Left ventricle myocardium inferior (tissue), 1 donor: ENCODE results near the gene CACNG8. TPM values are rescaled to one million over a fixed set of nuclear protein-coding genes. Genes with fewer than 3 reads are reported as not detected.

Experiments used
- DNase-seq: peaks from one replicate; pipeline ENCODE4 v3.0.0-alpha.2; 2020
- H3K27ac ChIP-seq: fragments of 200-600 bp; replicated peaks from 2 replicates; pipeline ENCODE4 v1.8.0; 2021
- H3K27me3 ChIP-seq: fragments of 200-600 bp; 2 replicates; pipeline ENCODE4 v1.8.0; 2021; ENCODE audit warnings: low read depth
- H3K36me3 ChIP-seq: fragments of 200-600 bp; 2 replicates; pipeline ENCODE4 v1.8.0; 2021
- H3K4me1 ChIP-seq: fragments of 200-600 bp; 2 replicates; pipeline ENCODE4 v1.8.0; 2021
- H3K4me3 ChIP-seq: fragments of 200-600 bp; 2 replicates; pipeline ENCODE4 v1.8.0; 2021; ENCODE audit warnings: mild to moderate bottlenecking, moderate library complexity
- H3K9me3 ChIP-seq: fragments of 200-600 bp; replicated peaks from 2 replicates; pipeline ENCODE4 v1.8.0; 2021
- CTCF ChIP-seq: fragments of 200-600 bp; IDR thresholded peaks from 2 replicates; pipeline ENCODE4 v1.8.0; 2021; ENCODE audit warnings: antibody characterized with exemption, mild to moderate bottlenecking, borderline replicate concordance
- intact Hi-C: fragments of 100-400 bp; cut with micrococcal nuclease; formaldehyde crosslinking; loops from one replicate; pipeline ENCODE4 v1.11.0; 2022
- total RNA-seq: library from RNA; stranded (reverse); fragmentation: NEBNext Ultra II Directional; extraction: Animal tissue kit (Norgen Biotek cat#: 25700); gene quantifications from one replicate; pipeline ENCODE4 v1.2.1, GENCODE V29; 2021
- donor health status: DM: no; HTN: yes; CAD: no; lungs with severe emphysema.

Gene CACNG8
- total RNA-seq, 1 donor from 2014 or later: 0.16 TPM

GRCh38 chr19:53982001-53982451 lies 19.3 kb downstream of the CACNG8 start:
- DNase-seq: no peak
- Histone ChIP-seq H3K27me3 (peaks cover 86% of the 10 kb centered on the region), H3K36me3 (no peaks in the 10 kb centered on the region), H3K4me1 (peaks cover 34% of the 10 kb centered on the region), H3K9me3 (no peaks in the 10 kb centered on the region), H3K4me3 (peak overlapping the region; percentile 59), H3K27ac (peak overlapping the region; percentile 48)
- intact Hi-C loops: no loop called here
- no peak for TF ChIP-seq CTCF

DNA sequence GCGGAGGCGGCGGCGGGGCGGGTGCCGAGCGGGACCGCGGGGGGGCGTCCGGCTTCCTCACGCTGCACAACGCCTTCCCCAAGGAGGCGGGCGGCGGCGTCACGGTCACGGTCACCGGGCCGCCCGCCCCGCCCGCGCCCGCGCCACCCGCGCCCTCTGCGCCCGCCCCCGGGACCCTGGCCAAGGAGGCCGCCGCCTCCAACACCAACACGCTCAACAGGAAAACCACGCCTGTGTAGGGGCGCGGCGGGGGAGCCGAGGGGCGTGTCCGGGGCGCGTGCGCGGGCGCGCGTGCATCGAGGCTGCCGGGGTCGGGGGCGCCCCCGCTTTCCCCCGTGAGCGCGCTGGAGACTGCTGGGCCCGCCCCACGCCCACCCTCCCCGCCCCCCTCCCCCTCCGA lies 19.9 kb downstream of the CACNG8 start:
- Histone ChIP-seq H3K36me3 (no peaks in the 10 kb centered on the region), H3K27me3 (peaks cover 86% of the 10 kb centered on the region), H3K4me1 (peaks cover 33% of the 10 kb centered on the region), H3K9me3 (no peaks in the 10 kb centered on the region), H3K4me3 (peak overlapping the region; percentile 59), H3K27ac (no peak overlapping the region)
- peak; percentile 55 for DNase-seq
- intact Hi-C loops: no loop called here
- TF ChIP-seq CTCF: no peak

DNA sequence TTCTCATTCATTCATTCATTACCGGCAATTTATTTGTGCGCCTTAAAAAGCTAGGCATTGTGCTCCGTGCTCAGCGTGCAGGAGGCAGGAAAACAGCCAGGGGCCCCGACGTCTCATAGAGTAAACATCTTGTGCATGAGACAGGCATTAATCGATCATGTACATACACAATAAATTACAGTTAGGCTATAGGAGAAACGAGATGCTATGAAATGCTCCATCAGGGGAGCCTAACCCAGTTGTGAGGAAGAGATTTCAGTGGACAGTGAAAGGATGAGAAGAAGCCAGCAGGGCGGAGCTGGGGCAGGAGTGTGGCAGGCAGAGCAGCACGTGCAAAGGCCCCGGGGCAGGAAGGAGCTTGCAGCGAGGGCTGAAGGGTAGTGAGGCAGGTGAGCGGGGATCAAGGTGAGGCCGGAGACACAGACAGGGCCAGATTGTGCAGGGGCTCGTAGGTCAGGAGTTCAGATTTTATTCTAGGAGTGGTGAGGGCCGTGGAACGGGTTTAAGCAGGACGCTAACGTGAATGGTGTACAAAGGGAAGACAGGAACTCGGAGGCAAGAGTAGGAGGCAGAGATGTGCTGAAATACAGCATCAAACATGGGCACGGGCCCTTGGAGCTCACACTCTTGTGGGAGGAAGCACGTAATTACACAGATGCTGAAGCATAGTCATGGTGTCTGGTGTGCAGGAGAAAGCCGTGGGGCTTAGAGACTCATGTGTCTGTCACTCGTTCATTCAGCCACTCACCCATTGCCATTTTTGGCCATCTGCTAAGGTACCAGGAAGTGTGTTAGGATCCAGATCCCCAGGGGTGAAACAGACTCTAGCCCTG lies 20.9 kb downstream of the CACNG8 start:
- Histone ChIP-seq H3K27ac (no peak overlapping the region), H3K27me3 (peaks cover 79% of the 10 kb centered on the region), H3K4me1 (peaks cover 23% of the 10 kb centered on the region), H3K36me3 (no peaks in the 10 kb centered on the region), H3K4me3 (no peak overlapping the region), H3K9me3 (no peaks in the 10 kb centered on the region)
- no peak for TF ChIP-seq CTCF
- intact Hi-C loops: no loop called here
- no peak for DNase-seq

DNA sequence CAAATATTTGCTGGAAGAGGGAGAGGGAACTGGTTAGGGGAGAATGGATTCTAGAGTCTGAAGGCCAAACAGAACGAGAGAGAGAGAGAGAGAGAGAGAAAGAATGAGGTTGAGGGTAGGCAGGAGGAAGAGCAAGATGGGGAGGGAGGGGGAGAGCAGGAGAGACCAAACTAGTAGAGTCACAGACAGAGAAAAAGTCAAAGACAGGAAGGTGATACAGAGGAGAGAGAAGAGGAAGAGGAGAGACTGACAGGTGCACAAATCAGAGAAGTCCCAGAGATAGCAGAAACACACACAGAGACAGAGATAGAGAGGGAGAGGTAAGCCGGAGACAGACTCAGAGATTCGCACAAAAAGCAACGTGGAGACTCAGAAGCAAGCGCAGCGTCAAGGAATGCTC lies 23.1 kb downstream of the CACNG8 start:
- no peak for TF ChIP-seq CTCF
- intact Hi-C loops: no loop called here
- DNase-seq: no peak
- H3K36me3 ChIP-seq: no peaks in the 10 kb centered on the region
- peaks cover 6% of the 10 kb centered on the region for H3K4me1 ChIP-seq
- H3K27ac ChIP-seq: no peak overlapping the region
- H3K4me3 ChIP-seq: no peak overlapping the region
- no peaks in the 10 kb centered on the region for H3K9me3 ChIP-seq
- peaks cover 73% of the 10 kb centered on the region for H3K27me3 ChIP-seq

GRCh38 chr19:53988981-53989380 lies 26.2 kb downstream of the CACNG8 start:
- peaks cover 73% of the 10 kb centered on the region for H3K27me3 ChIP-seq
- H3K4me3 ChIP-seq: no peak overlapping the region
- DNase-seq: no peak
- H3K36me3 ChIP-seq: no peaks in the 10 kb centered on the region
- no peak overlapping the region for H3K27ac ChIP-seq
- peaks cover 6% of the 10 kb centered on the region for H3K4me1 ChIP-seq
- H3K9me3 ChIP-seq: no peaks in the 10 kb centered on the region
- no peak for TF ChIP-seq CTCF
- intact Hi-C loops: no loop called here
